Activated CD4-positive, alpha-beta T cell treated with anti-CD3 and anti-CD28 coated beads, Interleukin-2, amount 10 ng/mL, durations not matched to agents 7 days and 5 days (primary cell): ENCODE measurements around the gene BTBD10. TPM values are rescaled to one million over a fixed set of nuclear protein-coding genes. Genes with fewer than 3 reads are reported as not detected.
"Not testable (repeated sequence)": the region's sequence is repeated elsewhere in the genome, so short reads cannot be mapped to it uniquely, and the experiment has no call there.

Experiments
- CTCF ChIA-PET: fragments of 350-600 bp; sonication (Branson Sonifier 250); formaldehyde crosslinking; loops from one replicate; lab custom pipeline; 2021; ENCODE audit warnings: antibody characterized with exemption; lab: Charles Lee
- POLR2A ChIA-PET: fragments of 350-600 bp; sonication (Branson Sonifier 250); formaldehyde crosslinking; loops from one replicate; lab custom pipeline; 2021; ENCODE audit warnings: antibody characterized with exemption; lab: Charles Lee
- DNase-seq: peaks from one replicate; pipeline ENCODE4 v3.0.0-alpha.2; 2020
- H3K27ac Mint-ChIP-seq: one replicate; pipeline ENCODE4 v1.8.0; 2021; ENCODE audit warnings: mild to moderate bottlenecking, moderate library complexity, mixed read lengths
- H3K27me3 Mint-ChIP-seq: one replicate; pipeline ENCODE4 v1.8.0; 2021; ENCODE audit warnings: mixed read lengths
- H3K36me3 Mint-ChIP-seq: one replicate; pipeline ENCODE4 v1.8.0; 2021; ENCODE audit warnings: low read depth, mixed read lengths
- H3K4me1 Mint-ChIP-seq: one replicate; pipeline ENCODE4 v1.8.0; 2021; ENCODE audit warnings: mixed read lengths
- H3K4me3 Mint-ChIP-seq: one replicate; pipeline ENCODE4 v1.8.0; 2021; ENCODE audit warnings: mild to moderate bottlenecking, moderate library complexity, mixed read lengths
- H3K9me3 Mint-ChIP-seq: one replicate; pipeline ENCODE4 v1.8.0; 2021; ENCODE audit warnings: mixed read lengths
- total RNA-seq, 2 experiments: library from RNA; stranded (reverse); gene quantifications; one replicate each; pipeline ENCODE4 v1.2.3, GENCODE V29; 2021

The BTBD10 gene
- total RNA-seq, 2 experiments from 2014 or later = 25.7 to 31.3 TPM

GRCh38 chr11:13465909-13466371 lies 2.9 kb upstream of the BTBD10 start:
- ChIA-PET CTCF (interaction anchor here (0.6 to 0.7 kb wide), 2 partner anchors 122 to 664 kb away, joined by 3 read pairs; no protein-coding TSS in a partner anchor), POLR2A (no interaction called here)
- Mint-ChIP-seq H3K4me3 (no peak overlapping the region), H3K4me1 (peaks cover 28% of the 10 kb centered on the region), H3K36me3 (peaks cover 2% of the 10 kb centered on the region), H3K27me3 (peaks cover 22% of the 10 kb centered on the region), H3K9me3 (no peaks in the 10 kb centered on the region), H3K27ac (no peak overlapping the region)
- no peak for DNase-seq

GRCh38 chr11:13463779-13464290 lies 813 bp upstream of the BTBD10 start:
- Mint-ChIP-seq H3K27me3 (peaks cover 5% of the 10 kb centered on the region), H3K36me3 (peaks cover 14% of the 10 kb centered on the region), H3K4me1 (peaks cover 39% of the 10 kb centered on the region), H3K27ac (peak overlapping the region; percentile 99), H3K4me3 (peak overlapping the region; percentile 92), H3K9me3 (no peaks in the 10 kb centered on the region)
- ChIA-PET POLR2A (interaction anchor here (0.5 to 1.2 kb wide), 2 partner anchors 13 to 458 kb away, joined by 3 to 5 read pairs; no protein-coding TSS in a partner anchor), CTCF (interaction anchor here (0.5 to 1.7 kb wide), 2 partner anchors 13 to 23 kb away, joined by 3 to 7 read pairs; no protein-coding TSS in a partner anchor)
- DNase-seq = no peak

- Mint-ChIP-seq H3K27ac (peak overlapping the region; percentile 99), H3K9me3 (no peaks in the 10 kb centered on the region), H3K36me3 (peaks cover 19% of the 10 kb centered on the region), H3K4me1 (peaks cover 39% of the 10 kb centered on the region), H3K4me3 (peak overlapping the region; percentile 92), H3K27me3 (no peaks in the 10 kb centered on the region)
- ChIA-PET CTCF (interaction anchor here (1.0 to 1.7 kb wide), 2 partner anchors 11 to 22 kb away, joined by 3 to 7 read pairs; no protein-coding TSS in a partner anchor), POLR2A (interaction anchor here (0.6 to 1.2 kb wide), 4 partner anchors 11 to 1619 kb away, joined by 3 to 5 read pairs (median 3); no protein-coding TSS in a partner anchor)
- peak; percentile 64 for DNase-seq
Measured at GRCh38 chr11:13462311-13462900, 616 bp downstream of the BTBD10 start.

- ChIA-PET CTCF (no interaction called here), POLR2A (interaction anchor here (0.6 kb wide), 1 partner anchor 164 kb away, joined by 3 read pairs; no protein-coding TSS in a partner anchor)
- Mint-ChIP-seq H3K4me3 (peak overlapping the region; percentile 92), H3K27me3 (no peaks in the 10 kb centered on the region), H3K27ac (peak overlapping the region; percentile 36), H3K4me1 (peaks cover 39% of the 10 kb centered on the region), H3K36me3 (peaks cover 19% of the 10 kb centered on the region), H3K9me3 (no peaks in the 10 kb centered on the region)
- DNase-seq = no peak
Measured at GRCh38 chr11:13461291-13461690, 1.7 kb downstream of the BTBD10 start.

DNA sequence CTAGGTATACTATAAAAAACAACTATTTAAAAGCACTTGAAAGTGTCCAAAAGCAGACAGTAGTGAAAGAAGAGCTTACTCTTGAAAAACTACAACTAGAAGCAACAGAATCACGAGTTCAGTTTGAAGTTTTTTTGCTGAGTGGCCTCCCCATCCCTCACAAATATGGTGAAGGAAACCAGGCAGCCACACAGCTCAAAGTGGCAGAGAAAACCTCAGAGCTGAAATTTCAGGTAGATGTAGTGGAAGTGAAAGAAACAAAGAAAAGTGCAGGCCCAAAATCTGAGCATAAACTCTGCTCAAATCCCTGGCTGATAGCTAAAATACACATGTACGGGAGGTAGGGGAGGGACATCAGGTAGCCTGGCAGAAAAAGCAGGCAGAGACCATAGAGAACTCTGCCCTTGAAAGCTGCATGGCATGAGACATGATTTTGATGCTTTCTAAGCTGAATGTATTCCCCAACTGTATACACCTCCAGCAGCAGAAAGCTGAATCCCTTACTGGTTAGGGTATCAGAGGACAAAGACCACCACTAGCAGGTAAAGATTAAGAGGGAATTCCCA lies 12.1 kb downstream of the BTBD10 start:
- Mint-ChIP-seq H3K27me3 (no peaks in the 10 kb centered on the region), H3K4me3 (no peak overlapping the region), H3K4me1 (peaks cover 22% of the 10 kb centered on the region), H3K36me3 (peaks cover 18% of the 10 kb centered on the region), H3K9me3 (no peaks in the 10 kb centered on the region), H3K27ac (peak overlapping the region; percentile 78)
- DNase-seq = peak; percentile 36
- POLR2A ChIA-PET = interaction anchor here (1.6 kb wide), 1 partner anchor 12 kb away, joined by 5 read pairs; the partner anchor contains the start of gene BTBD10
- CTCF ChIA-PET = interaction anchor here (0.5 to 2.1 kb wide), 4 partner anchors 11 to 136 kb away, joined by 3 to 7 read pairs (median 3); partner anchors contain the start of gene BTBD10

- peaks cover 22% of the 10 kb centered on the region for H3K4me1 Mint-ChIP-seq
- DNase-seq = no peak
- ChIA-PET CTCF (no interaction called here), POLR2A (interaction anchor here (1.0 kb wide), 1 partner anchor 13 kb away, joined by 3 read pairs; the partner anchor contains the start of gene BTBD10)
- no peak overlapping the region for H3K4me3 Mint-ChIP-seq
- H3K27me3 Mint-ChIP-seq = no peaks in the 10 kb centered on the region
- H3K27ac Mint-ChIP-seq = no peak overlapping the region
- H3K9me3 Mint-ChIP-seq = no peaks in the 10 kb centered on the region
- peaks cover 15% of the 10 kb centered on the region for H3K36me3 Mint-ChIP-seq
Measured at GRCh38 chr11:13449522-13449921, 13.5 kb downstream of the BTBD10 start.

GRCh38 chr11:13448876-13449275 lies 14.1 kb downstream of the BTBD10 start:
- Mint-ChIP-seq H3K9me3 (no peaks in the 10 kb centered on the region), H3K4me3 (no peak overlapping the region), H3K27me3 (no peaks in the 10 kb centered on the region), H3K4me1 (peaks cover 22% of the 10 kb centered on the region), H3K27ac (no peak overlapping the region), H3K36me3 (peaks cover 15% of the 10 kb centered on the region)
- no peak for DNase-seq
- POLR2A ChIA-PET = interaction anchor here (1.0 kb wide), 1 partner anchor 14 kb away, joined by 3 read pairs; the partner anchor contains the start of gene BTBD10
- CTCF ChIA-PET = no interaction called here

DNA sequence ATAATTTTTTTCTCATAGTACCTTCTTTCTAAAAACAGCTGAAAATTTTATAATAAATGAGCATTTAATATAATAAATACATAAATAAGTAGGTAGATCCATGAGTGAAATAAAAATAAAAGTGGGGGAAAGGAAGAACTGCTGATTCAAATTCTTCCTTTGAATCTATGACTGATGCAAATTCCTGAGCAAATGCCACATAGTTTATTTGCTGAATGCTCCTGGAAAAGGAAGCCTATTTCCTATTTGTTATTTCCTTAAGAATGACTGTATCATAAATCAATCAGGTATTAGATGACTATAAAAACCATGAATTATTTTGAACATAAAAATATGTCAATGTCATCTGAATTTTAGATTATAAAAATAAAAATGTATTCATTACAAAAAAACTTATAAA lies 16.6 kb downstream of the BTBD10 start:
- Mint-ChIP-seq H3K4me1 (peaks cover 15% of the 10 kb centered on the region), H3K27ac (no peak overlapping the region), H3K27me3 (no peaks in the 10 kb centered on the region), H3K36me3 (peaks cover 13% of the 10 kb centered on the region), H3K4me3 (no peak overlapping the region), H3K9me3 (no peaks in the 10 kb centered on the region)
- ChIA-PET POLR2A (no interaction called here), CTCF (interaction anchor here (0.7 kb wide), 1 partner anchor 10 kb away, joined by 3 read pairs; no protein-coding TSS in a partner anchor)
- no peak for DNase-seq

- no peak for DNase-seq
Measured at GRCh38 chr11:13445588-13445987, 17.4 kb downstream of the BTBD10 start.

DNA sequence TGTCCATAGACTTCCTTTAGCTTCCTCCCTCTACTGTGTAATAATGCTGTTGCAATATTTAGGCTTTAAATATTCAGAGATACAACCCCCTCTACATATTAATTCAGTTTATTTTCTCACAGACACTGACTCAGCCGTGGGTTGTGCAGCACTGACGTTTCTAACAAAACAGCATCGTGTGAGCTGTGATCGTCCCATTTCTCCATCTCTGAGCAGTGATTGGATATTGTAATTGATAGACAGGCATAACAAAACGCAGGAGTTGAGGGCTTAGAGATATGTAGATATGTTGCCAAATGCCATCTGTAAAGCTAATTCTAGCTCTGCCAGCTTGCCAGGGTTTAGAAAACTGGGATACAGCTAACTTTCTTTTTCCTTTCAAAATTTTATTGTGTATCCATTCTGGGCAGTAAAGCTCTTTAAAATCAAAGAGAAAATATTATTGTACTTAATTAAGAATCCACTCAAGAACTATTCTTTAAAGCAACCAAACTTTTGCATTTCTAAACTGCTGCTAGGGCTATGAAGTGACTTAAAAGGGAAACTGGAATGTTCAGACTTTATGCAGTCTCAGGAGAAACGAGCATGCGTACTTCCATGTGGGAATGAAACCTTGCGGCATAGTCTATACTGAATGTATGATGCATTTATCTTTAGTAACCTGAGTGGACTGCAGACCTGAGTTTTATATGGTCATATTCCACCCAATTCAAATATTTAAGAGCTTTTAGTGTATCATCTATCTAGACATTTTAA lies 22.7 kb downstream of the BTBD10 start:
- CTCF ChIA-PET = interaction anchor here (1.1 to 1.2 kb wide), 2 partner anchors 10 to 23 kb away, joined by 3 read pairs; partner anchors contain the start of gene BTBD10
- no peak for DNase-seq

More at GRCh38 chr11:13445588-13445987, 17.4 kb downstream of the BTBD10 start:
- H3K27me3 Mint-ChIP-seq = no peaks in the 10 kb centered on the region
- CTCF ChIA-PET = no interaction called here
- H3K36me3 Mint-ChIP-seq = peaks cover 13% of the 10 kb centered on the region
- no peak overlapping the region for H3K4me3 Mint-ChIP-seq
- H3K4me1 Mint-ChIP-seq = peaks cover 7% of the 10 kb centered on the region
- H3K27ac Mint-ChIP-seq = no peak overlapping the region
- no peaks in the 10 kb centered on the region for H3K9me3 Mint-ChIP-seq
- POLR2A ChIA-PET = no interaction called here

DNA sequence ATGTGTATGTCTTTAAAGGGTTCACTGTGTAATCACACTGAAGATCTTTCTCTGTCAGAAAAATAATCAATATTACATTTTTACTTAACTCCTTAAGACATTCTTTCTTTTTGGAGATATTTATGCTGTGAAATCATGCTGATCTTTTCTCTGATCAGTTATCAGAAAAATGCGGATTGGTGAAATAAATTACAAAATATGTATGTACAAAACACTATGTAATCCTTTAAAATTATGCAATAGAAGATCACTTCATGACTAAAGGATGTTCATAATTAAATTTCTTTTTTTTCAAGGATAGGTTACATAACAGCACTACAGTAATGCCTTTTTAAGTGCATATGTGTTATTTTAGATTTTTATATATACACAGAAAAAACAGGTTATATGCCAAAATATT lies 24.7 kb downstream of the BTBD10 start:
- no peak overlapping the region for H3K4me3 Mint-ChIP-seq
- peaks cover 6% of the 10 kb centered on the region for H3K9me3 Mint-ChIP-seq
- no peak overlapping the region for H3K27ac Mint-ChIP-seq
- ChIA-PET CTCF (interaction anchor here (1.6 kb wide), 1 partner anchor 29 kb away, joined by 7 read pairs; no protein-coding TSS in a partner anchor), POLR2A (no interaction called here)
- DNase-seq = no peak
- peaks cover 10% of the 10 kb centered on the region for H3K36me3 Mint-ChIP-seq
- H3K27me3 Mint-ChIP-seq = no peaks in the 10 kb centered on the region
- H3K4me1 Mint-ChIP-seq = peaks cover 21% of the 10 kb centered on the region

More for the DNA sequence above, 22.7 kb downstream of the BTBD10 start:
- Mint-ChIP-seq H3K27me3 (no peaks in the 10 kb centered on the region), H3K36me3 (peaks cover 10% of the 10 kb centered on the region), H3K4me3 (no peak overlapping the region), H3K9me3 (peaks cover 6% of the 10 kb centered on the region), H3K27ac (no peak overlapping the region), H3K4me1 (peaks cover 15% of the 10 kb centered on the region)
- POLR2A ChIA-PET = interaction anchor here (0.6 kb wide), 1 partner anchor 1904 kb away, joined by 4 read pairs; no protein-coding TSS in a partner anchor

GRCh38 chr11:13436836-13437235 lies 26.2 kb downstream of the BTBD10 start:
- H3K27me3 Mint-ChIP-seq, H3K9me3 Mint-ChIP-seq, DNase-seq, H3K4me3 Mint-ChIP-seq, POLR2A ChIA-PET, H3K27ac Mint-ChIP-seq: not testable (repeated sequence)
- Mint-ChIP-seq H3K36me3 (peaks cover 10% of the 10 kb centered on the region), H3K4me1 (peaks cover 21% of the 10 kb centered on the region)
- CTCF ChIA-PET = interaction anchor here (0.9 to 1.6 kb wide), 2 partner anchors 9 to 31 kb away, joined by 3 to 7 read pairs; no protein-coding TSS in a partner anchor
